ENCODE results near the gene YARS1.

DNA sequence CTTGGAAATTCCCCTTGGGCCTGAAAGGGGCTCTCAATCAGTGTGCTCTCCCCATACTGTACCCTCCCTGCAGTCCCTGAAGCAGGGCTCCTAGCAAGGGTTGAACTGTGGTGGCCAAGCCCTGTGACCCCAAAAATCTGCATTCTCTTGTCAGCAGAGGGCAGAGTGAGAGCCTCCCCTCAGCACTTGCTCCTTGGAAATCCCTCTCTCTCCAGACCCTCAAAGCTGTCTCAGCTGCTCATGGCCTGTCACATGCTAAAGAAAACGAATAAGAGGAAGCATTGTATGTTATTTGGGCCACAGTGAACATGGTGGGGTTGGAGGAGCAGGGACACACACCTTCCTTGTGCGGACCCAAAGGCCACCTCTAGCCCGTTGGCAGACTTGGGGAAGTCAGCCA, 67.4 kb downstream of the YARS1 start:
- TF ChIP-seq, protein P1, sequence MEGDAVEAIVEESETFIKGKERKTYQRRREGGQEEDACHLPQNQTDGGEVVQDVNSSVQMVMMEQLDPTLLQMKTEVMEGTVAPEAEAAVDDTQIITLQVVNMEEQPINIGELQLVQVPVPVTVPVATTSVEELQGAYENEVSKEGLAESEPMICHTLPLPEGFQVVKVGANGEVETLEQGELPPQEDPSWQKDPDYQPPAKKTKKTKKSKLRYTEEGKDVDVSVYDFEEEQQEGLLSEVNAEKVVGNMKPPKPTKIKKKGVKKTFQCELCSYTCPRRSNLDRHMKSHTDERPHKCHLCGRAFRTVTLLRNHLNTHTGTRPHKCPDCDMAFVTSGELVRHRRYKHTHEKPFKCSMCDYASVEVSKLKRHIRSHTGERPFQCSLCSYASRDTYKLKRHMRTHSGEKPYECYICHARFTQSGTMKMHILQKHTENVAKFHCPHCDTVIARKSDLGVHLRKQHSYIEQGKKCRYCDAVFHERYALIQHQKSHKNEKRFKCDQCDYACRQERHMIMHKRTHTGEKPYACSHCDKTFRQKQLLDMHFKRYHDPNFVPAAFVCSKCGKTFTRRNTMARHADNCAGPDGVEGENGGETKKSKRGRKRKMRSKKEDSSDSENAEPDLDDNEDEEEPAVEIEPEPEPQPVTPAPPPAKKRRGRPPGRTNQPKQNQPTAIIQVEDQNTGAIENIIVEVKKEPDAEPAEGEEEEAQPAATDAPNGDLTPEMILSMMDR (IDR thresholded peaks at IDR 0.05; ENCODE audit: low read depth, low read length, missing input control), result no peak
- TF ChIP-seq REST (IDR thresholded peaks at IDR 0.05), result no peak

Measured in liver (tissue), 2 donors.